Suprapubic skin (tissue), 3 donors: ENCODE results near the gene KRT33B.

Experiments
- CTCF ChIP-seq, 2 donors: fragments of 200-600 bp in 1 of 2; fragments of 450-650 bp in 1 of 2; sonication (generic) in 1 of 2; IDR thresholded peaks; one replicate each; pipeline ENCODE4 v1.5.1; 2016 to 2019; ENCODE audit warnings: antibody characterized with exemption in 2 of 2, mild to moderate bottlenecking in 1 of 2, moderate library complexity in 1 of 2
- POLR2AphosphoS5 ChIP-seq, 3 donors: sonication (generic); formaldehyde crosslinking; IDR thresholded peaks; one replicate each; pipeline ENCODE4 v1.6.1; 2017; ENCODE audit warnings: antibody characterized with exemption in 3 of 3

- TF ChIP-seq CTCF (IDR thresholded peaks at IDR 0.05) = no peak
- TF ChIP-seq POLR2AphosphoS5 (IDR thresholded peaks at IDR 0.05) = no peak
These were observed 16.8 kb downstream of the KRT33B start for GRCh38 chr17:41352597-41353366.
